ENCODE data around the gene C1orf21.

C1orf21 gene

GRCh38 chr1:184407816-184408510, 21.1 kb downstream of the C1orf21 start:
- Histone ChIP-seq H3K4me2 (ENCODE audit: low read length) (no peak overlapping the region), H3K27ac (ENCODE audit: low read depth, low read length, poor library complexity, severe bottlenecking) (no peak overlapping the region), H3K9ac (ENCODE audit: low read length) (no peak overlapping the region), H3K27me3 (ENCODE audit: insufficient read depth, low read length) (no peaks in the 10 kb centered on the region), H3F3A (ENCODE audit: insufficient read depth, low read length) (no peaks in the 10 kb centered on the region), H4K20me1 (ENCODE audit: insufficient read depth, low read length) (no peaks in the 10 kb centered on the region), H3K4me3 (ENCODE audit: low read depth, low read length, poor library complexity, severe bottlenecking) (no peak overlapping the region), H3K9me3 (ENCODE audit: low read length) (no peaks in the 10 kb centered on the region), H2AFZ (ENCODE audit: low read length) (no peak overlapping the region), H3K9me2 (ENCODE audit: low read depth, low read length) (no peaks in the 10 kb centered on the region), H3K79me2 (ENCODE audit: insufficient read depth, low read length) (no peaks in the 10 kb centered on the region), H3K36me3 (ENCODE audit: insufficient read depth, low read length) (no peaks in the 10 kb centered on the region), H3K4me1 (ENCODE audit: insufficient read depth, low read length, severe bottlenecking) (no peaks in the 10 kb centered on the region)
- TF ChIP-seq EZH2 (IDR thresholded peaks at IDR 0.05; ENCODE audit: borderline replicate concordance, low read length) = no peak
- no peak for TF ChIP-seq CTCF (IDR thresholded peaks at IDR 0.05; ENCODE audit: low read length)

- Histone ChIP-seq H4K20me1 (ENCODE audit: insufficient read depth, low read length) (no peaks in the 10 kb centered on the region), H3K4me2 (ENCODE audit: low read length) (no peak overlapping the region), H3K4me3 (ENCODE audit: low read depth, low read length, poor library complexity, severe bottlenecking) (no peak overlapping the region), H3K36me3 (ENCODE audit: insufficient read depth, low read length) (no peaks in the 10 kb centered on the region), H3K27ac (ENCODE audit: low read depth, low read length, poor library complexity, severe bottlenecking) (no peak overlapping the region), H2AFZ (ENCODE audit: low read length) (no peak overlapping the region), H3K9ac (ENCODE audit: low read length) (no peak overlapping the region), H3K9me3 (ENCODE audit: low read length) (no peaks in the 10 kb centered on the region), H3F3A (ENCODE audit: insufficient read depth, low read length) (no peaks in the 10 kb centered on the region), H3K4me1 (ENCODE audit: insufficient read depth, low read length, severe bottlenecking) (no peaks in the 10 kb centered on the region), H3K27me3 (ENCODE audit: insufficient read depth, low read length) (no peaks in the 10 kb centered on the region), H3K79me2 (ENCODE audit: insufficient read depth, low read length) (no peaks in the 10 kb centered on the region), H3K9me2 (ENCODE audit: low read depth, low read length) (no peaks in the 10 kb centered on the region)
- no peak for TF ChIP-seq EZH2 (IDR thresholded peaks at IDR 0.05; ENCODE audit: borderline replicate concordance, low read length)
- no peak for TF ChIP-seq CTCF (IDR thresholded peaks at IDR 0.05; ENCODE audit: low read length)
Observed at GRCh38 chr1:184408580-184408979, 21.8 kb downstream of the C1orf21 start.

- Histone ChIP-seq H2AFZ (ENCODE audit: low read length) (no peak overlapping the region), H3K79me2 (ENCODE audit: insufficient read depth, low read length) (no peaks in the 10 kb centered on the region), H3K9ac (ENCODE audit: low read length) (no peak overlapping the region), H3K4me3 (ENCODE audit: low read depth, low read length, poor library complexity, severe bottlenecking) (no peak overlapping the region), H3K4me2 (ENCODE audit: low read length) (no peak overlapping the region), H3K4me1 (ENCODE audit: insufficient read depth, low read length, severe bottlenecking) (no peaks in the 10 kb centered on the region), H4K20me1 (ENCODE audit: insufficient read depth, low read length) (no peaks in the 10 kb centered on the region), H3K27me3 (ENCODE audit: insufficient read depth, low read length) (no peaks in the 10 kb centered on the region), H3K9me3 (ENCODE audit: low read length) (no peaks in the 10 kb centered on the region), H3F3A (ENCODE audit: insufficient read depth, low read length) (no peaks in the 10 kb centered on the region), H3K27ac (ENCODE audit: low read depth, low read length, poor library complexity, severe bottlenecking) (no peak overlapping the region), H3K9me2 (ENCODE audit: low read depth, low read length) (no peaks in the 10 kb centered on the region), H3K36me3 (ENCODE audit: insufficient read depth, low read length) (no peaks in the 10 kb centered on the region)
- TF ChIP-seq CTCF (IDR thresholded peaks at IDR 0.05; ENCODE audit: low read length) = no peak
Observed at GRCh38 chr1:184409011-184409410, 22.2 kb downstream of the C1orf21 start.
